ENCODE measurements around the gene PDCL2. TPM values are rescaled to one million over a fixed set of nuclear protein-coding genes. Genes with fewer than 3 reads are reported as not detected.
A peak's percentile ranks its signal among the peaks of the same experiment; 100 is the strongest.
"Not testable (repeated sequence)": the region's sequence is repeated elsewhere in the genome, so short reads cannot be mapped to it uniquely, and the experiment has no call there.

The PDCL2 gene
- total and polyA plus RNA-seq, 2 donors from 2014 or later = not detected

GRCh38 chr4:55560096-55560495 is 31.9 kb downstream of the PDCL2 start:
- intact Hi-C loops (cut with DNase I) = no loop called here
- no peak for FAIRE-seq
- no peak for TF ChIP-seq CTCF (IDR thresholded peaks at IDR 0.05; ENCODE audit: borderline replicate concordance, extremely low read depth, insufficient read depth)

GRCh38 chr4:55554453-55555030 is 37.5 kb downstream of the PDCL2 start:
- H3K27me3 ChIP-seq (ENCODE audit: control insufficient read depth, insufficient read depth, low read length) = no peaks in the 10 kb centered on the region
- H3K36me3 ChIP-seq (ENCODE audit: control insufficient read depth in 2 of 3, insufficient read depth in 3 of 3, low read length in 3 of 3) = no peaks in the 10 kb centered on the region
- no peak overlapping the region for H3K4me3 ChIP-seq (ENCODE audit: low read length in 3 of 3)
- peak; percentile 10 for TF ChIP-seq CTCF (IDR thresholded peaks at IDR 0.05; ENCODE audit: borderline replicate concordance, extremely low read depth, insufficient read depth)
- H3K9ac ChIP-seq (ENCODE audit: low read length in 3 of 3) = no peak overlapping the region
- no peaks in the 10 kb centered on the region for H3K4me1 ChIP-seq (ENCODE audit: control insufficient read depth in 2 of 3, insufficient read depth in 2 of 3, low read depth in 1 of 3, low read length in 3 of 3)
- H3K27ac ChIP-seq (ENCODE audit: low read depth in 2 of 2, low read length in 2 of 2) = no peak overlapping the region
- peak in 2 of 5 donors; percentile 35 to 60 for DNase-seq
- intact Hi-C loops (cut with DNase I) = no loop called here
- peak; percentile 73 for FAIRE-seq
- no peaks in the 10 kb centered on the region for H3K9me3 ChIP-seq (ENCODE audit: control insufficient read depth in 2 of 3, insufficient read depth in 1 of 3, low read length in 3 of 3)

More at GRCh38 chr4:55560096-55560495, 31.9 kb downstream of the PDCL2 start:
- H3K4me1 ChIP-seq (ENCODE audit: control insufficient read depth in 2 of 3, insufficient read depth in 2 of 3, low read depth in 1 of 3, low read length in 3 of 3) = no peaks in the 10 kb centered on the region
- H3K27me3 ChIP-seq (ENCODE audit: control insufficient read depth, insufficient read depth, low read length) = no peaks in the 10 kb centered on the region
- no peak overlapping the region for H3K27ac ChIP-seq (ENCODE audit: low read depth in 2 of 2, low read length in 2 of 2)
- no peak overlapping the region for H3K4me3 ChIP-seq (ENCODE audit: low read length in 3 of 3)
- H3K36me3 ChIP-seq (ENCODE audit: control insufficient read depth in 2 of 3, insufficient read depth in 3 of 3, low read length in 3 of 3) = no peaks in the 10 kb centered on the region
- DNase-seq = no peak
- H3K9ac ChIP-seq (ENCODE audit: low read length in 3 of 3) = no peak overlapping the region
- no peaks in the 10 kb centered on the region for H3K9me3 ChIP-seq (ENCODE audit: control insufficient read depth in 2 of 3, insufficient read depth in 1 of 3, low read length in 3 of 3)

GRCh38 chr4:55553441-55554201 is 38.4 kb downstream of the PDCL2 start:
- H3K9ac ChIP-seq (ENCODE audit: low read length in 3 of 3) = peak overlapping the region in 1 of 3 donors; percentile 55
- no peaks in the 10 kb centered on the region for H3K27me3 ChIP-seq (ENCODE audit: control insufficient read depth, insufficient read depth, low read length)
- H3K4me1 ChIP-seq (ENCODE audit: control insufficient read depth in 2 of 3, insufficient read depth in 2 of 3, low read depth in 1 of 3, low read length in 3 of 3) = no peaks in the 10 kb centered on the region
- TF ChIP-seq CTCF (IDR thresholded peaks at IDR 0.05; ENCODE audit: borderline replicate concordance, extremely low read depth, insufficient read depth) = no peak
- no peak overlapping the region for H3K27ac ChIP-seq (ENCODE audit: low read depth in 2 of 2, low read length in 2 of 2)
- H3K36me3 ChIP-seq (ENCODE audit: control insufficient read depth in 2 of 3, insufficient read depth in 3 of 3, low read length in 3 of 3) = no peaks in the 10 kb centered on the region
- intact Hi-C loops (cut with DNase I) = no loop called here
- H3K4me3 ChIP-seq (ENCODE audit: low read length in 3 of 3) = peak overlapping the region in 2 of 3 donors; percentile 45 to 49
- no peaks in the 10 kb centered on the region for H3K9me3 ChIP-seq (ENCODE audit: control insufficient read depth in 2 of 3, insufficient read depth in 1 of 3, low read length in 3 of 3)
- FAIRE-seq (no peak), DNase-seq (peak in 1 of 5 donors; percentile 13)

- H3K9me3 ChIP-seq (ENCODE audit: control insufficient read depth in 2 of 3, insufficient read depth in 1 of 3, low read length in 3 of 3); H3K4me3 ChIP-seq (ENCODE audit: low read length in 3 of 3); H3K4me1 ChIP-seq (ENCODE audit: control insufficient read depth in 2 of 3, insufficient read depth in 2 of 3, low read depth in 1 of 3, low read length in 3 of 3); H3K36me3 ChIP-seq (ENCODE audit: control insufficient read depth in 2 of 3, insufficient read depth in 3 of 3, low read length in 3 of 3); DNase-seq; FAIRE-seq; H3K27me3 ChIP-seq (ENCODE audit: control insufficient read depth, insufficient read depth, low read length); intact Hi-C loops (cut with DNase I); H3K9ac ChIP-seq (ENCODE audit: low read length in 3 of 3); H3K27ac ChIP-seq (ENCODE audit: low read depth in 2 of 2, low read length in 2 of 2): not testable (repeated sequence)
Measured at GRCh38 chr4:55551964-55552363, 40.1 kb downstream of the PDCL2 start.
